ENCODE data around the gene FAT1.

DNA sequence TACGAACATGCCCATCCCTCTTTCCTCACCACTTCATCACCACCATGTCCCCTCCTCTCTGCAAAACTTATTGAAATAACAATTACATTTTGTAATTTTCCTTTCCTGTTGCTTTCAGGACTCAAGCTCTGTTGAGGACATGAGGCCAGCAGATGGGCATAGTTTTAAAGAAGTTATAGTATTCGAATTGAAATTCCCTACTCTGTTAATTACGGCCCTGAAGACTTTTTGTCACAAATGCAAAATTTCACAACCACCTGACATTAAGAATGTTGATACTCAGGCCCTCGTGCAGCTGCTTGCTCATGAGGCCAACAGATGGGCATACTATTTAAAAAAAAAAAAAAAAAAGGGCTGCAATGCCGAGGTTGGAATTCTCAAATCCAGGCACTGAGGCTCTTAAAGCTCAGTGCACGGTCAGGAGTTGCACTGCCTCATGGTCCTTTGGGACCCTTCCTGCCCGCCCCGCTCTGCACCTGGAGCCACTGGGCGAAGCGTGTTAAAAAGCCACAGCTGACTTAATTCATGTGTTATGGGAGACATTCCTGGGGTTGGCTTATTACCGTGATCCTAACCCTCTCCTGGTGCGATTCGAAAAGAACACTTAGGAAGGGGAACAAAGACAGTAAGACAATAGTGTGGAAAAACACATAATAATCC lies 34.2 kb upstream of the FAT1 start:
- TF ChIP-seq CTCF (tag by site-specific recombination; IDR thresholded peaks at IDR 0.05) (no peak), REST (tag by site-specific recombination; IDR thresholded peaks at IDR 0.05) (no peak), SP3 (tag by site-specific recombination; IDR thresholded peaks at IDR 0.05) (no peak), ZNF660 (tag by site-specific recombination; IDR thresholded peaks at IDR 0.05) (no peak), ZNF174 (tag by site-specific recombination; IDR thresholded peaks at IDR 0.05) (no peak)
- TF ChIP-seq, protein P1, sequence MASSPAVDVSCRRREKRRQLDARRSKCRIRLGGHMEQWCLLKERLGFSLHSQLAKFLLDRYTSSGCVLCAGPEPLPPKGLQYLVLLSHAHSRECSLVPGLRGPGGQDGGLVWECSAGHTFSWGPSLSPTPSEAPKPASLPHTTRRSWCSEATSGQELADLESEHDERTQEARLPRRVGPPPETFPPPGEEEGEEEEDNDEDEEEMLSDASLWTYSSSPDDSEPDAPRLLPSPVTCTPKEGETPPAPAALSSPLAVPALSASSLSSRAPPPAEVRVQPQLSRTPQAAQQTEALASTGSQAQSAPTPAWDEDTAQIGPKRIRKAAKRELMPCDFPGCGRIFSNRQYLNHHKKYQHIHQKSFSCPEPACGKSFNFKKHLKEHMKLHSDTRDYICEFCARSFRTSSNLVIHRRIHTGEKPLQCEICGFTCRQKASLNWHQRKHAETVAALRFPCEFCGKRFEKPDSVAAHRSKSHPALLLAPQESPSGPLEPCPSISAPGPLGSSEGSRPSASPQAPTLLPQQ (tag by site-specific recombination; IDR thresholded peaks at IDR 0.05), result no peak
